ENCODE results near the gene ADGRB2.
A peak's percentile ranks its signal among the peaks of the same experiment; 100 is the strongest.

ADGRB2 gene

GRCh38 chr1:31750858-31751510, 13.2 kb downstream of the ADGRB2 start:
- Histone ChIP-seq H3K9me3 (ENCODE audit: control extremely low read depth in 1 of 5, control insufficient read depth in 4 of 5, insufficient read depth in 2 of 5, low read depth in 1 of 5, low read length in 4 of 5) (no peaks in the 10 kb centered on the region), H3K4me3 (ENCODE audit: control insufficient read depth in 1 of 7, extremely low read depth in 1 of 7, insufficient read depth in 4 of 7, low read depth in 2 of 7, low read length in 6 of 7) (no peak overlapping the region), H3K4me1 (ENCODE audit: control extremely low read depth in 1 of 4, control insufficient read depth in 4 of 4, insufficient read depth in 4 of 4, low read length in 3 of 4) (peaks cover 0 to 51% (median 33%) of the 10 kb centered on the region in 4 experiments), H3K27ac (ENCODE audit: insufficient read depth in 1 of 2, low read depth in 1 of 2, low read length in 2 of 2, poor library complexity in 1 of 2, severe bottlenecking in 2 of 2) (no peak overlapping the region), H3K27me3 (replicated peaks in 2 of 5; ENCODE audit: control insufficient read depth in 4 of 5, insufficient read depth in 5 of 5, low read length in 4 of 5) (no peaks in the 10 kb centered on the region), H3K36me3 (ENCODE audit: control insufficient read depth in 4 of 4, insufficient read depth in 4 of 4, low read length in 3 of 4) (no peaks in the 10 kb centered on the region)
- CTCF ChIA-PET = interaction anchor here (0.9 to 4.1 kb wide), 5 partner anchors 9 to 86 kb away, joined by 3 to 34 read pairs (median 4); no protein-coding TSS in a partner anchor
- peak in 2 of 3 donors; percentile 61 to 70 for DNase-seq
- WGBS (ENCODE audit: insufficient coverage) = 20% methylated on average over 8 of the region's 11 CpGs
- POLR2A ChIA-PET = interaction anchor here (0.9 kb wide), 1 partner anchor 10 kb away, joined by 5 read pairs; no protein-coding TSS in a partner anchor

- H3K36me3 ChIP-seq (ENCODE audit: control insufficient read depth in 4 of 4, insufficient read depth in 4 of 4, low read length in 3 of 4) = no peaks in the 10 kb centered on the region
- ChIA-PET POLR2A (interaction anchor here (1.2 kb wide), 1 partner anchor 10 kb away, joined by 3 read pairs; no protein-coding TSS in a partner anchor), CTCF (interaction anchor here (1.1 to 4.1 kb wide), 4 partner anchors 10 to 85 kb away, joined by 4 to 34 read pairs (median 8); no protein-coding TSS in a partner anchor)
- no peak overlapping the region for H3K27ac ChIP-seq (ENCODE audit: insufficient read depth in 1 of 2, low read depth in 1 of 2, low read length in 2 of 2, poor library complexity in 1 of 2, severe bottlenecking in 2 of 2)
- H3K27me3 ChIP-seq (replicated peaks in 2 of 5; ENCODE audit: control insufficient read depth in 4 of 5, insufficient read depth in 5 of 5, low read length in 4 of 5) = no peaks in the 10 kb centered on the region
- peaks cover 0 to 54% (median 33%) of the 10 kb centered on the region in 4 experiments for H3K4me1 ChIP-seq (ENCODE audit: control extremely low read depth in 1 of 4, control insufficient read depth in 4 of 4, insufficient read depth in 4 of 4, low read length in 3 of 4)
- peak overlapping the region in 1 of 7 experiments; percentile 10 for H3K4me3 ChIP-seq (ENCODE audit: control insufficient read depth in 1 of 7, extremely low read depth in 1 of 7, insufficient read depth in 4 of 7, low read depth in 2 of 7, low read length in 6 of 7)
- WGBS (ENCODE audit: insufficient coverage) = 58% methylated on average over 5 of the region's 7 CpGs
- H3K9me3 ChIP-seq (ENCODE audit: control extremely low read depth in 1 of 5, control insufficient read depth in 4 of 5, insufficient read depth in 2 of 5, low read depth in 1 of 5, low read length in 4 of 5) = no peaks in the 10 kb centered on the region
- no peak for DNase-seq
Observed at GRCh38 chr1:31749785-31750735, 14.1 kb downstream of the ADGRB2 start.

DNA sequence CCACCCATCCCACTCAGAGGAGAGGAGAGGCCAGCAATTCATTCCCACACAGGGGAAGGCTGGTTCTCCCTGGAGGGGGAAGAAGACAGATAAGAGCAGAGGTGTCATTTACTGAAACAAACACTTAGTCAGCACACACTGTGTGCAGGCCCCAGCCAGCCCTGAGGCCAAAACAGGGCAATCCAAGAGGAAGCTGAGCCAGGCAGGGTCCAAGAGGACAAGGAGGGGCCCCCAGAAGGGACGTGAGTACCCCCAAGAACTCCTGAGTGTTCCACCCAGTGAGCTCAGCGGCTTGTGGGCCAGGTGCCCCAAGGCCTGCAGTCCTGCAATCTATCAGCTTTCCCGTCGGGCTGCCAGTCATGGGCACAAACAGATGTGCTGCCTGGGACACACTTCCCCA, 15.8 kb downstream of the ADGRB2 start:
- ChIA-PET POLR2A (interaction anchor here (0.6 to 0.9 kb wide), 2 partner anchors 9 to 453 kb away, joined by 3 to 4 read pairs; no protein-coding TSS in a partner anchor), CTCF (interaction anchor here (0.8 to 4.1 kb wide), 9 partner anchors 9 to 86 kb away, joined by 3 to 34 read pairs (median 3); no protein-coding TSS in a partner anchor)
- no peak for DNase-seq
- H3K27ac ChIP-seq (ENCODE audit: insufficient read depth in 1 of 2, low read depth in 1 of 2, low read length in 2 of 2, poor library complexity in 1 of 2, severe bottlenecking in 2 of 2) = no peak overlapping the region
- no peaks in the 10 kb centered on the region for H3K9me3 ChIP-seq (ENCODE audit: control extremely low read depth in 1 of 5, control insufficient read depth in 4 of 5, insufficient read depth in 2 of 5, low read depth in 1 of 5, low read length in 4 of 5)
- 83% methylated on average over 4 of the region's 4 CpGs for WGBS (ENCODE audit: insufficient coverage)
- no peaks in the 10 kb centered on the region for H3K27me3 ChIP-seq (replicated peaks in 2 of 5; ENCODE audit: control insufficient read depth in 4 of 5, insufficient read depth in 5 of 5, low read length in 4 of 5)
- peaks cover 0 to 48% (median 31%) of the 10 kb centered on the region in 4 experiments for H3K4me1 ChIP-seq (ENCODE audit: control extremely low read depth in 1 of 4, control insufficient read depth in 4 of 4, insufficient read depth in 4 of 4, low read length in 3 of 4)
- H3K4me3 ChIP-seq (ENCODE audit: control insufficient read depth in 1 of 7, extremely low read depth in 1 of 7, insufficient read depth in 4 of 7, low read depth in 2 of 7, low read length in 6 of 7) = no peak overlapping the region
- no peaks in the 10 kb centered on the region for H3K36me3 ChIP-seq (ENCODE audit: control insufficient read depth in 4 of 4, insufficient read depth in 4 of 4, low read length in 3 of 4)

DNA sequence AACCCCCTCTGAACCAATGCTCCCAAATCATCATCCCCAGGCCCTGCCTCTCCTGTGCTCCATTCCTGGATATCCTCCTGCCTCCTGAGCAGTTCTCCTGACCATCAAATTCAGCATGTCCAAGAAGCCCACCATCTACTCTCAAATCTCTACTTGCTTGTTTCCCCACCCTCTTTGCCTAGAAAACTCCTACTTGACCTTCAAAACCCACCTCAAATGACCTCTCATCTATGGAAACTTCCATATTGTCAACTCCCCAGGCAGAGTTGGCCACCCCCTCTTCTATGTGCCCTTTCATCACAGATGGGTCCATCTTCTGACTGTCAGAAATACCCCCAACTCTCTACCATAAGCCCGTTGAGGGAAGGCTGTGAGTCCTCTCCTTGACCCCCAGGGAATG, 16.8 kb downstream of the ADGRB2 start:
- H3K27me3 ChIP-seq (replicated peaks in 2 of 5; ENCODE audit: control insufficient read depth in 4 of 5, insufficient read depth in 5 of 5, low read length in 4 of 5) = no peaks in the 10 kb centered on the region
- 100% methylated on average over 1 of the region's 1 CpG for WGBS (ENCODE audit: insufficient coverage)
- no peak overlapping the region for H3K4me3 ChIP-seq (ENCODE audit: control insufficient read depth in 1 of 7, extremely low read depth in 1 of 7, insufficient read depth in 4 of 7, low read depth in 2 of 7, low read length in 6 of 7)
- DNase-seq = no peak
- H3K36me3 ChIP-seq (ENCODE audit: control insufficient read depth in 4 of 4, insufficient read depth in 4 of 4, low read length in 3 of 4) = no peaks in the 10 kb centered on the region
- H3K27ac ChIP-seq (ENCODE audit: insufficient read depth in 1 of 2, low read depth in 1 of 2, low read length in 2 of 2, poor library complexity in 1 of 2, severe bottlenecking in 2 of 2) = no peak overlapping the region
- H3K9me3 ChIP-seq (ENCODE audit: control extremely low read depth in 1 of 5, control insufficient read depth in 4 of 5, insufficient read depth in 2 of 5, low read depth in 1 of 5, low read length in 4 of 5) = no peaks in the 10 kb centered on the region
- H3K4me1 ChIP-seq (ENCODE audit: control extremely low read depth in 1 of 4, control insufficient read depth in 4 of 4, insufficient read depth in 4 of 4, low read length in 3 of 4) = peaks cover 0 to 37% (median 24%) of the 10 kb centered on the region in 4 experiments
- ChIA-PET POLR2A (no interaction called here), CTCF (interaction anchor here (0.7 to 2.9 kb wide), 3 partner anchors 10 to 31 kb away, joined by 3 to 10 read pairs (median 3); no protein-coding TSS in a partner anchor)

- Histone ChIP-seq H3K27ac (ENCODE audit: insufficient read depth in 1 of 2, low read depth in 1 of 2, low read length in 2 of 2, poor library complexity in 1 of 2, severe bottlenecking in 2 of 2) (no peak overlapping the region), H3K4me3 (ENCODE audit: control insufficient read depth in 1 of 7, extremely low read depth in 1 of 7, insufficient read depth in 4 of 7, low read depth in 2 of 7, low read length in 6 of 7) (no peak overlapping the region), H3K27me3 (replicated peaks in 2 of 5; ENCODE audit: control insufficient read depth in 4 of 5, insufficient read depth in 5 of 5, low read length in 4 of 5) (no peaks in the 10 kb centered on the region), H3K4me1 (ENCODE audit: control extremely low read depth in 1 of 4, control insufficient read depth in 4 of 4, insufficient read depth in 4 of 4, low read length in 3 of 4) (peaks cover 0 to 31% (median 19%) of the 10 kb centered on the region in 4 experiments), H3K36me3 (ENCODE audit: control insufficient read depth in 4 of 4, insufficient read depth in 4 of 4, low read length in 3 of 4) (no peaks in the 10 kb centered on the region), H3K9me3 (ENCODE audit: control extremely low read depth in 1 of 5, control insufficient read depth in 4 of 5, insufficient read depth in 2 of 5, low read depth in 1 of 5, low read length in 4 of 5) (no peaks in the 10 kb centered on the region)
- 54% methylated on average over 6 of the region's 7 CpGs for WGBS (ENCODE audit: insufficient coverage)
- no peak for DNase-seq
- CTCF ChIA-PET = interaction anchor here (1.1 to 2.7 kb wide), 10 partner anchors 11 to 84 kb away, joined by 3 to 23 read pairs (median 6); no protein-coding TSS in a partner anchor
- POLR2A ChIA-PET = no interaction called here
Observed at GRCh38 chr1:31746687-31747086, 17.5 kb downstream of the ADGRB2 start.

DNA sequence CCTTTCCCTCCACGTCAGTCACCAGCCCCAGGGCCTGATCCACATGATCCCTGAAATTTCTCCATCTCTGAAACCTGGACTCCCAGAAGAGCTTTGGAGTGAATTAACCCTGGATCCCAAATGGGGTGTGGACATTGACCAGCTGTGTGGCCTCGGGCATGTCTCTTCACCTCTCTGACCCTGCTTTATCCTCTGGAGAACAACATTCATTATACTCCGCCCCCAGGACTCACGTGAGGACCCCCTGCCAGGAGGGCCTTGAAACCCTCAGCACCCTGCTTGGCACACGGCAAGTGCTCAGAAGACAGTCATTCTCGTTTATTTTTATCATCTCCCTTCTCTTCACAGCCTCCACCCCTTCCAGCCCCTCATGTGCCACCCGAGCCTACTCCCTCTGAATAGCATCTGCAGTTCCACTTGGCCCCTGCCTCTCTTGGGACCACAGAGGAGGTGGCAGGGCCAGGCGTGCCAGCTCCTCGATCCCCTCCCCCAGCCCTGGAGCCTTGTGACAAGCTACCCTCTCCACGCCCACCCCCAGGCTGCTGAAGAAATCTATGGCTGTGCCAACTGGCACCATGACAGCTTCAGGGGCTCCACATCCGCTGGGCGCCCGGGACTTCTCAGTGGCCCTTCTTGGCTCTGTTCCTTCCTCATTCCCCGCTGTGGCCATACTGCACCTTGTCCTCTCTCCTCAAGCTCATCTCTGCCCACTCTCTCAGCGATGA, 18.0 kb downstream of the ADGRB2 start:
- H3K9me3 ChIP-seq (ENCODE audit: control extremely low read depth in 1 of 5, control insufficient read depth in 4 of 5, insufficient read depth in 2 of 5, low read depth in 1 of 5, low read length in 4 of 5) = no peaks in the 10 kb centered on the region
- peaks cover 0 to 26% (median 17%) of the 10 kb centered on the region in 4 experiments for H3K4me1 ChIP-seq (ENCODE audit: control extremely low read depth in 1 of 4, control insufficient read depth in 4 of 4, insufficient read depth in 4 of 4, low read length in 3 of 4)
- 58% methylated on average over 14 of the region's 15 CpGs for WGBS (ENCODE audit: insufficient coverage)
- H3K36me3 ChIP-seq (ENCODE audit: control insufficient read depth in 4 of 4, insufficient read depth in 4 of 4, low read length in 3 of 4) = no peaks in the 10 kb centered on the region
- no peaks in the 10 kb centered on the region for H3K27me3 ChIP-seq (replicated peaks in 2 of 5; ENCODE audit: control insufficient read depth in 4 of 5, insufficient read depth in 5 of 5, low read length in 4 of 5)
- H3K4me3 ChIP-seq (ENCODE audit: control insufficient read depth in 1 of 7, extremely low read depth in 1 of 7, insufficient read depth in 4 of 7, low read depth in 2 of 7, low read length in 6 of 7) = no peak overlapping the region
- ChIA-PET POLR2A (no interaction called here), CTCF (interaction anchor here (0.9 to 2.9 kb wide), 18 partner anchors 9 to 307 kb away, joined by 3 to 23 read pairs (median 6); no protein-coding TSS in a partner anchor)
- peak in 2 of 3 donors; percentile 60 to 72 for DNase-seq
- no peak overlapping the region for H3K27ac ChIP-seq (ENCODE audit: insufficient read depth in 1 of 2, low read depth in 1 of 2, low read length in 2 of 2, poor library complexity in 1 of 2, severe bottlenecking in 2 of 2)
